Measurements from ENCODE around the gene ALG9.
A peak's percentile ranks its signal among the peaks of the same experiment; 100 is the strongest.

The ALG9 gene

DNA sequence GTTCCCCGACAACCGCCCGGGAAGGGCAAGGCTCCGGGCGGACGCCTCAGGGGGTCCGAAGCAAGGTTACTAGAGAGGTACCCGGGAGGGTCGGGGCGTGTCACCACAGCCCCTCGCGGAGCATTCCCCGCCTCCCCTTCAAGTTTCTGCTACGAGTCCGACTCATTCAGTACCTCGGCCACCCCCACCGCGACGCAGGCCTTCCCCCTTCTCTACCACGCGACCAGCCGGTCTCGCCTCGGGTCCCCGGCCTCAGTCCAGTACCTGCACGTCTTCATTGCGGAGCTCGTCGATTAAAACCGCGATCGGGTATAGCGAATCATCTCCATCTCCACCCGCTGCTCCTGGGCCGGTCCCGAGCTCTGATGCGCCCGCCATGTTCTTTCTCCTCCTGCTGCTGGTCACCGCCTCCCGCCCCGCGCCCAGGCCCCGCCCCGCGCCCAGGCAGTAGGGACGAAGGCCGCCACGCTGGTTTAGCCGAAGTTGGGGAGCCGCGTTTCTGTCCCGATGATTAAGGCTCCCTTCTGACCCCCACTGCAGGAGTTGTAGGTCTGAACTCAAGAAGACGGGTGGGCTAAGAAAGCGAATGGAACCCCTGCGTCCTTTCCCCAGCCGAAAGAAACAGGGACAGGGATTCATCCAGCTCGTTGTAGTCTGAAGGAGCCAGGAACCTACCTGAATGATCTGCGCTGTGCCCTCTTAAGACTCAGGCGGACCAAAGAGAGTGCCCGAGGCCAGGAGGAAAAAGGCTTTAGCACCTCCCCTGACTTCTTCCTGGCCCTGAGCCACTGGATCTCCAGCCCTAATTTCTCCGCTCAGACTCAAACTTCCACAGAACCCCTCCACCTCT, 105.2 kb downstream of the ALG9 start, which contains the start of gene PPP2R1B:
Gene PPP2R1B (minus strand): TSS at position 406 of the 850 bp plus-strand sequence. CDS start 28 bp downstream, at position 378.
- H3K4me1 ChIP-seq (ENCODE audit: low read depth, poor library complexity, severe bottlenecking) = peaks cover 14% of the 10 kb centered on the region
- H3K4me2 ChIP-seq = peak within 1 kb of the TSS; percentile 95
- no peaks in the 10 kb centered on the region for H3K36me3 ChIP-seq (ENCODE audit: insufficient read depth)
- peaks cover 12% of the 10 kb centered on the region; the same call in 1 of the 2 replicates for H3K79me2 ChIP-seq (ENCODE audit: insufficient read depth, low read depth)
- no peaks in the 10 kb centered on the region for H3K27me3 ChIP-seq (ENCODE audit: insufficient read depth, low read depth)
- no peak within 1 kb of the TSS for H3K27ac ChIP-seq
- TF ChIP-seq, protein P1, sequence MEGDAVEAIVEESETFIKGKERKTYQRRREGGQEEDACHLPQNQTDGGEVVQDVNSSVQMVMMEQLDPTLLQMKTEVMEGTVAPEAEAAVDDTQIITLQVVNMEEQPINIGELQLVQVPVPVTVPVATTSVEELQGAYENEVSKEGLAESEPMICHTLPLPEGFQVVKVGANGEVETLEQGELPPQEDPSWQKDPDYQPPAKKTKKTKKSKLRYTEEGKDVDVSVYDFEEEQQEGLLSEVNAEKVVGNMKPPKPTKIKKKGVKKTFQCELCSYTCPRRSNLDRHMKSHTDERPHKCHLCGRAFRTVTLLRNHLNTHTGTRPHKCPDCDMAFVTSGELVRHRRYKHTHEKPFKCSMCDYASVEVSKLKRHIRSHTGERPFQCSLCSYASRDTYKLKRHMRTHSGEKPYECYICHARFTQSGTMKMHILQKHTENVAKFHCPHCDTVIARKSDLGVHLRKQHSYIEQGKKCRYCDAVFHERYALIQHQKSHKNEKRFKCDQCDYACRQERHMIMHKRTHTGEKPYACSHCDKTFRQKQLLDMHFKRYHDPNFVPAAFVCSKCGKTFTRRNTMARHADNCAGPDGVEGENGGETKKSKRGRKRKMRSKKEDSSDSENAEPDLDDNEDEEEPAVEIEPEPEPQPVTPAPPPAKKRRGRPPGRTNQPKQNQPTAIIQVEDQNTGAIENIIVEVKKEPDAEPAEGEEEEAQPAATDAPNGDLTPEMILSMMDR (conservative IDR thresholded peaks at IDR 0.05; ENCODE audit: low read depth, low read length) = no peak
- no peak within 1 kb of the TSS for H3K4me3 ChIP-seq (IDR thresholded peaks at IDR 0.05; ENCODE audit: insufficient read depth, low read depth, low read length)
- peak within 1 kb of the TSS; percentile 55; the same call in 1 of the 2 replicates for H3K9ac ChIP-seq
- peak within 1 kb of the TSS; percentile 92 for H2AFZ ChIP-seq (ENCODE audit: low read depth)
- H4K20me1 ChIP-seq (ENCODE audit: insufficient read depth) = no peaks in the 10 kb centered on the region

DNA sequence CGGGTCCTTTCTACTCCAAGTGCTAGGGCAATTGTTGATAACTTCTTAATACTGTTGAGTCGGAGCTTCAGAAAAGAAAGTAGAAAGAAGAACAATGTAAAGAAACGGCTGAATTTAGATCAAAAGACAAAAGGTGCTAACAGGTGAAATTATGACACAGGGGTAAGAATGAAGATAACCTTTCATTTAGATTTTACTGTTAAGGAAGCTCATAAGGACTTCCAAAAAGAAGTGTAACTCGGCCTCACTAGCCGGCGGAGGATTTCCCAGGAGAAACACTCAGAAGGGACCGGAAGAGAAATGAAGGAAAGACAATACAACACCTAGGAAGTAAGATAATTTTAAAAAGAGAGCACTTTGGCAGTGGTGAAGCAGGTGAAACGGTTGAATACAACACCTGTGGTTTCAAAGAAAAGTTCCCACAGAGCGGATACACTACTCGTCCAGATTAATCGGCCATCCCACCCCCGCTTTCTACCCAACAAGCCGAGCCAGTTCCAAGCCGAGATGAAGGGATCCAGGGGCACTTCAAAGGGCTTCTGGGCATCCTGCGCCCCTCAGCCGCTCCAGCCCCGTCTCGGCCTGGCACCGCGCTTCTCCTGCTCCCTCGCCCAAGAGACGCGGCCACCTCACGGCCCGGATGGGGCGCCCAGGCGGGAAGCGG, 105.9 kb downstream of the ALG9 start:
- no peak overlapping the region for H3K4me3 ChIP-seq (IDR thresholded peaks at IDR 0.05; ENCODE audit: insufficient read depth, low read depth, low read length)
- peak overlapping the region; percentile 92; the same call in 1 of the 2 replicates for H2AFZ ChIP-seq (ENCODE audit: low read depth)
- H3K4me1 ChIP-seq (ENCODE audit: low read depth, poor library complexity, severe bottlenecking) = peaks cover 14% of the 10 kb centered on the region
- H3K27me3 ChIP-seq (ENCODE audit: insufficient read depth, low read depth) = no peaks in the 10 kb centered on the region
- H3K9ac ChIP-seq = peak overlapping the region; percentile 55; the same call in 1 of the 2 replicates
- H3K4me2 ChIP-seq = peak overlapping the region; percentile 95
- H3K36me3 ChIP-seq (ENCODE audit: insufficient read depth) = peaks cover 5% of the 10 kb centered on the region; the same call in 1 of the 2 replicates
- H3K27ac ChIP-seq = no peak overlapping the region
- TF ChIP-seq, protein P1 (conservative IDR thresholded peaks at IDR 0.05; ENCODE audit: low read depth, low read length) = no peak
- peaks cover 12% of the 10 kb centered on the region; the same call in 1 of the 2 replicates for H3K79me2 ChIP-seq (ENCODE audit: insufficient read depth, low read depth)
- no peaks in the 10 kb centered on the region for H4K20me1 ChIP-seq (ENCODE audit: insufficient read depth)

DNA sequence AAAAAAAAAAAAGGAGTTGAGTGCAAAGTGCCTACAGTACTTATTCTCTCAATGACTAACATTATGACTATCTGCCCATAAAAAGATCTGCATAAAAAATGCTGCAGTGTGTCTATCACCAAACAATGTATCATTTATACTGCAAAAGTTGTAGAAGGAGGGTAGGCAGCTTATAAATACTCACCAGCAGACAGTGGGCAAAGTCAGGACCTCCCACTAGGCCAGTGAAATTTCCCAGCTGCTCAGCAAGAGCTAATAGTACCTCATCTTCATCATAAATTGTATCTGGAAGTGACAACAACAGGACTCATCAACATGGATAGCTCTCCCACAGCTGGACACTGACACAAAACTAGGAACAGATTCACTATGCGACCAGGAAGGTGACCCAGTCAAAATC, 106.8 kb downstream of the ALG9 start:
- H3K4me1 ChIP-seq (ENCODE audit: low read depth, poor library complexity, severe bottlenecking) = peaks cover 14% of the 10 kb centered on the region
- peaks cover 5% of the 10 kb centered on the region; the same call in 1 of the 2 replicates for H3K36me3 ChIP-seq (ENCODE audit: insufficient read depth)
- no peaks in the 10 kb centered on the region for H4K20me1 ChIP-seq (ENCODE audit: insufficient read depth)
- no peak overlapping the region for H3K9ac ChIP-seq
- H3K27ac ChIP-seq = no peak overlapping the region
- peaks cover 12% of the 10 kb centered on the region; the same call in 1 of the 2 replicates for H3K79me2 ChIP-seq (ENCODE audit: insufficient read depth, low read depth)
- H3K27me3 ChIP-seq (ENCODE audit: insufficient read depth, low read depth) = no peaks in the 10 kb centered on the region
- H3K4me2 ChIP-seq = peak overlapping the region; percentile 95
- no peak overlapping the region for H2AFZ ChIP-seq (ENCODE audit: low read depth)
- TF ChIP-seq, protein P1 (conservative IDR thresholded peaks at IDR 0.05; ENCODE audit: low read depth, low read length) = no peak
- H3K4me3 ChIP-seq (IDR thresholded peaks at IDR 0.05; ENCODE audit: insufficient read depth, low read depth, low read length) = no peak overlapping the region

DNA sequence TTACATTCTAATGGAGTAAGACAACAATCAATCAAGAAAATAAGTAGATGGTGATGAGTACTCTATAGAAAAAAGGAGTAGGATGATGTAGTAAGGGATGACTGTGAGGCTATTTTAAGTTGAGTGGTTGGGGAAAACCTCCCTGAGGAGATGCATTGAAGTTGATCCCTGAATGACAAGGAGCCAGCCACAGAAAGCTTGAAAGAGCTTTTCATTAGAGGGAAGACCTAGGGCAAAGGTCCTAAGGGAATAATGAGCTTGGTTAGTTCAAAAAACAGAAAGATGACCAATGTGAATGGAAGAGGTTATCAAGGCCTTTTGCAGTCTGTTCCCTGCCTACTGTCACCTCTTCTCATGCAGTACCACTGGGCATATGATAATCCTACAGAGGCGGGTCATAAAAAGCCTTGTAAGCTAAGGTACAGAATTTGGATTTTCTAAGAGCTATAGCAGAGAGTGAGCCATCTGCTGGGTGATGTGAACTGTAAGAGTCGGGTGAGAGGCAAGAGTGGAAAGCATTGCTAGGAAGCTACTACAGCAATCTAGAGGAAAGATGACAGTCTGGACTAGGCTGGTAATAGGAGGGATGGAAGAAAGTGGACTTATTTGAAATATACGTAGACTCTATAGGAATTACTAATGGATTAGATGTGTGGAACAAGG, 108.3 kb downstream of the ALG9 start:
- Histone ChIP-seq H3K27me3 (ENCODE audit: insufficient read depth, low read depth) (no peaks in the 10 kb centered on the region), H2AFZ (ENCODE audit: low read depth) (no peak overlapping the region), H3K27ac (no peak overlapping the region), H3K4me1 (ENCODE audit: low read depth, poor library complexity, severe bottlenecking) (peaks cover 14% of the 10 kb centered on the region), H3K36me3 (ENCODE audit: insufficient read depth) (peaks cover 5% of the 10 kb centered on the region; the same call in 1 of the 2 replicates), H3K79me2 (ENCODE audit: insufficient read depth, low read depth) (peaks cover 12% of the 10 kb centered on the region; the same call in 1 of the 2 replicates), H3K4me3 (IDR thresholded peaks at IDR 0.05; ENCODE audit: insufficient read depth, low read depth, low read length) (no peak overlapping the region), H4K20me1 (ENCODE audit: insufficient read depth) (no peaks in the 10 kb centered on the region), H3K9ac (no peak overlapping the region), H3K4me2 (no peak overlapping the region)
- TF ChIP-seq, protein P1 (conservative IDR thresholded peaks at IDR 0.05; ENCODE audit: low read depth, low read length) = no peak
